Thymus (tissue), 11 donors: ENCODE measurements around the gene BUD31. TPM values are rescaled to one million over a fixed set of nuclear protein-coding genes. Genes with fewer than 3 reads are reported as not detected.
"Not testable (repeated sequence)": the region's sequence is repeated elsewhere in the genome, so short reads cannot be mapped to it uniquely, and the experiment has no call there.

ENCODE experiments used
- DNase-seq, 9 donors: peaks; one replicate each; pipeline ENCODE4 v3.0.0-alpha.2; 2013; ENCODE audit warnings: low spot score in 9 of 9, low read depth in 6 of 9, missing footprints in 1 of 9
- H3K27ac ChIP-seq, 2 donors: one replicate each; pipeline ENCODE4 v1.5.1; 2013; ENCODE audit warnings: control low read depth in 1 of 2, low read depth in 1 of 2, low read length in 1 of 2, mild to moderate bottlenecking in 1 of 2, moderate library complexity in 1 of 2
- H3K27me3 ChIP-seq, 2 donors: one replicate each; pipeline ENCODE4 v1.5.1; 2013; ENCODE audit warnings: low read length in 1 of 2; ENCODE audit not compliant: control insufficient read depth in 2 of 2, insufficient read depth in 1 of 2
- H3K36me3 ChIP-seq, 2 donors: one replicate each; pipeline ENCODE4 v1.5.1; 2013; ENCODE audit warnings: low read length in 1 of 2, mild to moderate bottlenecking in 1 of 2, moderate library complexity in 1 of 2; ENCODE audit not compliant: control insufficient read depth in 2 of 2, insufficient read depth in 2 of 2
- H3K4me1 ChIP-seq, 2 donors: one replicate each; pipeline ENCODE4 v1.5.1; 2013; ENCODE audit warnings: low read length in 2 of 2; ENCODE audit not compliant: control insufficient read depth in 2 of 2, insufficient read depth in 2 of 2
- H3K4me3 ChIP-seq, 2 donors: one replicate each; pipeline ENCODE4 v1.5.1; 2013; ENCODE audit warnings: low read length in 2 of 2, control low read depth in 1 of 2, mild to moderate bottlenecking in 1 of 2
- H3K9me3 ChIP-seq, 2 donors: one replicate each; pipeline ENCODE4 v1.5.1; 2013; ENCODE audit warnings: low read length in 1 of 2, mild to moderate bottlenecking in 1 of 2; ENCODE audit not compliant: control insufficient read depth in 2 of 2, insufficient read depth in 1 of 2
- WGBS: extraction: QIAGEN DNeasy Blood & Tissue Kit; methylation state at CpG from one replicate; pipeline ENCODE4 v1.1.7; 2013; 5-methylcytosine and 5-hydroxymethylcytosine counted together
- polyA plus RNA-seq: library from polyadenylated mRNA; stranded (reverse); fragments of 200-250 nt; gene quantifications from one replicate; pipeline ENCODE4 v1.2.3, GENCODE V29; 2013
- total RNA-seq: library from RNA; stranded (reverse); fragments of 120-200 nt; gene quantifications from one replicate; pipeline ENCODE4 v1.2.4, GENCODE V29; 2013
- donor health status: healthy.

BUD31 gene
- total and polyA plus RNA-seq, 2 donors: 102 to 123 TPM

DNA sequence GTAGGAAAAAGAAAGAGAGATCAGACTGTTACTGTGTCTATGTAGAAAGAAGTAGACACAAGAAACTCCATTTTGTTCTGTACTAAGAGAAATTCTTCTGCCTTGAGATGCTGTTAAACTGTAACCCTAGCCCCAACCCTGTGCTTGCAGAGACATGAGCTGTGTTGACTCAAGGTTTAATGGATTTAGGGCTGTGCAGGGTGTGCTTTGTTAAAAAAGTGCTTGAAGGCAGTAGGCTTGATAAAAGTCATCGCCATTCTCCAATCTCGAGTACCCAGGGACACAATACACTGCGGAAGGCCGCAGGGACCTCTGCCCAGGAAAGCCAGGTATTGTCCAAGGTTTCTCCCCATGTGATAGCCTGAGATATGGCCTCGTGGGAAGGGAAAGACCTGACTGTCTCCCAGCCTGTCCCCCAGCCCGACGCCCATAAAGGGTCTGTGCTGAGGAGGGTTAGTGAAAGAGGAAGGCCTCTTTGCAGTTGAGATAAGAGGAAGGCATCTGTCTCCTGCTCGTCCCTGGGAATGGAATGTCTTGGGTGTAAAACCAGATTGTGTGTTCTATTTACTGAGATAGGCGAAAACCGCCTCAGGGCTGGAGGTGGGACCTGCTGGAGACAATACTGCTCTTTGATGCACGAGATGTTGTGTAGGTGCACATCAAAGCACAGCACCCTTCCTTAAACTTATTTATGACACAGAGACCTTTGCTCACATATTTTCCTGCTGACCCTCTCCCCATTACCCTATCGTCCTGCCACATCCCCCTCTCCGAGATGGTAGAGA lies 23.2 kb downstream of the BUD31 start:
- DNase-seq, H3K27ac ChIP-seq, H3K4me3 ChIP-seq, H3K4me1 ChIP-seq, H3K9me3 ChIP-seq, H3K27me3 ChIP-seq: not testable (repeated sequence)
- H3K36me3 ChIP-seq: peaks cover 28 to 42% of the 10 kb centered on the region in 2 donors
- 96% methylated on average over 13 of the region's 13 CpGs for WGBS

DNA sequence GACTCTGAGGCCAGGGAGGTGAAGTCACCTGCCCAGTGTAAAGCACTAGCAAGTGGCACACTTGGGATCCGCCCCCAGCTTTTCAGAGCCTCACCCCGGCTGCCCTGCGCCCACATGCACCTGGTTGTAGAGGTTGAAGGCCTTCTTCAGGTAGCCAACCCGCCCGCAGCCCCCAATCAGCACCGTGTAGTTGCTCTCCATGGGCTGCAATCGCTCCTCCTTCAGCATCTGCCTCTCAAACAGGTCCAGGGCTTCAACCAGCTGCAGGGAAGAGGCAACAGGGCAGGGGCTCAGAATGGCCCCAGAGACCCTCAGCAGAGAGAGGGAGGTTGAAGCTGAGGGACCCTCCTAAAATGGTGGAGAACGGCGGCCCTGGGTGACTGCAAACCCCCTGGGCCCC lies 24.4 kb downstream of the BUD31 start:
- H3K4me3 ChIP-seq: no peak overlapping the region
- H3K27me3 ChIP-seq: no peaks in the 10 kb centered on the region
- H3K4me1 ChIP-seq: peaks cover 6 to 7% of the 10 kb centered on the region in 2 donors
- 96% methylated on average over 9 of the region's 9 CpGs for WGBS
- H3K27ac ChIP-seq: no peak overlapping the region
- no peaks in the 10 kb centered on the region for H3K9me3 ChIP-seq
- no peak for DNase-seq
- peaks cover 28 to 42% of the 10 kb centered on the region in 2 donors for H3K36me3 ChIP-seq

DNA sequence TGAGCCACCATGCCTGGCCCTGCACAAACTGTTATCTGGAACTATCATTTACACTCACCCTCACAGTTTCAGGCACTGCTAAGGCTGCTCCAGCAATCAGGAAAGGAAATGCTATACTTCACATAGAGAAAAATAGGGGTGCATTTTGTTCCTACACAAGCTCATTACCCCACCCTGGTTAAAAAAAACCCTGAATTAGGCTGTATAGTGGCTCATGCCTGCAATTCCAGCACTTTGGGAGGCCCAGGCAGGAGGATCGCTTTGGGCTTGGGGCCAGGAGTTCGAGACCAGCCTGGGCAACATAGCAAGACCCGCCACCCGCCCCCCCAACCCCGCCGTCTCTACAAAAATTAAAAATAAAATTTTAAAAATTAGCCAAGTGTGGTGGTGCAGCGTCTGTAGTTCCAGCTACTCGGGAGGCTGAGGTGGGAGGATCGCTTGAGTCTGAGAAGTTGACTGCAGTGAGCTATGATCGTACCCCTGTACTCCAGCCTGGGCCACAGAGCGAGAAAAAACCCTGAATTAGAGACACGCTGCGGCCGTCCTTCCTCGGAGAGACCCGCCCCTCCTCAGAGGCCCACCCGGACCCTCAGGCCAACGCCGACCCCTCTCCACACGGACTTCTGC lies 29.3 kb downstream of the BUD31 start:
- H3K27me3 ChIP-seq: no peaks in the 10 kb centered on the region
- H3K4me3 ChIP-seq: peak overlapping the region; percentile 64 to 85
- 25% methylated on average over 20 of the region's 20 CpGs for WGBS

DNA sequence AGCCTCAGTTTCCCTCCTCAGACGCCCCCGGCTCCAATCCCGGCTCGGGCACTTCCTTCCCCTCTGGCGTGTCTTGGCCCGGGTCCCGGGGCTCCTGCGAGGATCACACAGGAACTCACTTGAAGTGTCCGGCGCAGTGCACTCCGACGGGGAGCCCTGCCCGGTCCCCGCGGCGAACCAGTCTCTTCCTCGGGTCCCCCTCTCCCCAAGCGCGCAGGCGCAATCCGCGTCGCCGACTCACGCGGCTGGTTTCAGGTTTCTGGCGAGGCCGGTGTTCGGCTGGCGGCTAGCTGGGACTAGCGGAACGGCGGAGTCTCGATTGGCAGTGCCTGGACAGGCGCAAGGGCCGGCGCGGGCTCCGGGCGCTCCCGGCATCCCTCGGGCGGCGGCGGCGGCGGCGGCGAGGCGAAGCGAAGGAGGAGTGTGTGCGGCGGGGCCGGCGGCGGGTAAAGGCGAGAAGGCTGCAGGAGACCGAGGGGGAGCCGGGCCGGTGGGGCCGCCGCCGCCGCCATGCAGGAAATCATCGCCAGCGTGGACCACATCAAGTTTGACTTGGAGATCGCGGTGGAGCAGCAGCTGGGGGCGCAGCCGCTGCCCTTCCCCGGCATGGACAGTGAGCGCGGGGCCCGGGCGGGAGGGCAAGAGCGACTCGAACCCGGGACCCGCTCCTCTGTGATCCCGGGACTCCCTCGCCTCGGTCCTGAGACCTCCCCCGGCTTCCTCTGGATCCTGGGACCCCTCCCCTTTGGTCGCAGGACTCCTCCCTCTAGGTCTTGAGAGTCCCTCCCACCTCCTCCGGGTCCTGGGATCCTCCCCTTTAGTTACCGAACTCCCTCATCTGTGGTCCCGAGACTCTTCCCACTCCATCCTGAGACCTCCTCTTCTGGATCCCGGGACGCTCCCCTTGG lies 30.1 kb downstream of the BUD31 start, which contains the start of the genes CPSF4 and PTCD1:
Gene CPSF4, plus strand, starts transcription at position 371 of the 908 bp plus-strand sequence. Its CDS starts 140 bp downstream, at position 511.
Gene PTCD1, minus strand, starts transcription at position 226 of the 908 bp plus-strand sequence. CDS start 3,556 bp downstream, outside the sequence.
- WGBS: under 1% methylated on average over 89 of the region's 89 CpGs
- no peaks in the 10 kb centered on the region for H3K27me3 ChIP-seq
- H3K27ac ChIP-seq: peak within 1 kb of the TSS in 1 of 2 donors; percentile 61
- DNase-seq: peak; percentile 45 to 86 (median 61)
- peaks cover 8 to 12% of the 10 kb centered on the region in 2 donors for H3K36me3 ChIP-seq
- peak within 1 kb of the TSS; percentile 64 to 85 for H3K4me3 ChIP-seq
- H3K4me1 ChIP-seq: peaks cover 14 to 18% of the 10 kb centered on the region in 2 donors
- no peaks in the 10 kb centered on the region for H3K9me3 ChIP-seq

More for the DNA sequence above, 29.3 kb downstream of the BUD31 start:
- H3K4me1 ChIP-seq: peaks cover 14 to 18% of the 10 kb centered on the region in 2 donors
- no peak for DNase-seq
- no peaks in the 10 kb centered on the region for H3K9me3 ChIP-seq
- H3K27ac ChIP-seq: peak overlapping the region in 1 of 2 donors; percentile 61
- H3K36me3 ChIP-seq: peaks cover 8 to 11% of the 10 kb centered on the region in 2 donors

DNA sequence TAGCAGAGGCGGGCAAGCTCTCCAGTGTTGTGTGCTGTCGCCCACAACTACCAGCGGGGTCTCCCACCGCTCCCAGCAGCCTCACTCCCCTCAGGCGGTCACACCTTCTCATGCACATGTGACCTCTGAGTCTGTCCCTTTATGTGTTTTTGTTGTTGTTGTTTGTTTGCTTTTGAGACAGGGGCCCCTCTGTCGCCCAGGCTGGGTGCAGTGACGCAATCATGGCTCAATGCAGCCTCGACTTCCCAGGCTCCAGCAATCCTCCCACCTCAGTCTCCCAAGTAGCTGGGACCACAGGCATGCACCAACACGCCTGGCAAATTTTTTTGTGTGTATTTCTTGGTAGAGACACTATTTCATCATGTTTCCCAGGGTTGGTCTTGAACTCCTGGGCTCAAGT lies 31.4 kb downstream of the BUD31 start:
- DNase-seq: no peak
- H3K36me3 ChIP-seq: peaks cover 9 to 11% of the 10 kb centered on the region in 2 donors
- H3K4me1 ChIP-seq: peaks cover 14 to 18% of the 10 kb centered on the region in 2 donors
- no peak overlapping the region for H3K27ac ChIP-seq
- WGBS: 89% methylated on average over 9 of the region's 9 CpGs
- no peaks in the 10 kb centered on the region for H3K9me3 ChIP-seq
- no peak overlapping the region for H3K4me3 ChIP-seq
- H3K27me3 ChIP-seq: no peaks in the 10 kb centered on the region

DNA sequence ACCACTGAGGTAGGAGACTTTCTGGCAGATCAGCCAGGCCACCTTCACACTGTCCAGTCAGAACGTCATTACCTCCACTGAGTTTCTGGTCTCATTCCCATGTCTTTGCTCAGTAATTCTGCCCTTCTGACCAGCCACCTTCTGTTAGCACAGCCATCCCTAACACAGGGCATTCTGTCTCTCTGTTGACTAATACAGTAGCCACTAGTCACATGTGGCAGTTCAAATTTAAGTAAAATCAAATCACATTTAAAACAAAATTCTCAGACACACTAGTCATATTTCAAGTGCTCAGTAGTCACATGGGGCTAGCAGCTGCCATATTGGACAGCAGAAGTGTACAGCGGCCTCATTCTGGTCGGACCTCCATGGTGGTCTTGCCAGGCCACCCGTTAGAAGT lies 37.3 kb downstream of the BUD31 start:
- Histone ChIP-seq H3K27me3 (no peaks in the 10 kb centered on the region), H3K27ac (peak overlapping the region in 1 of 2 donors; percentile 42), H3K36me3 (peaks cover 49 to 53% of the 10 kb centered on the region in 2 donors), H3K9me3 (no peaks in the 10 kb centered on the region), H3K4me3 (no peak overlapping the region), H3K4me1 (no peaks in the 10 kb centered on the region)
- no peak for DNase-seq
- WGBS: 96% methylated on average over 4 of the region's 4 CpGs

DNA sequence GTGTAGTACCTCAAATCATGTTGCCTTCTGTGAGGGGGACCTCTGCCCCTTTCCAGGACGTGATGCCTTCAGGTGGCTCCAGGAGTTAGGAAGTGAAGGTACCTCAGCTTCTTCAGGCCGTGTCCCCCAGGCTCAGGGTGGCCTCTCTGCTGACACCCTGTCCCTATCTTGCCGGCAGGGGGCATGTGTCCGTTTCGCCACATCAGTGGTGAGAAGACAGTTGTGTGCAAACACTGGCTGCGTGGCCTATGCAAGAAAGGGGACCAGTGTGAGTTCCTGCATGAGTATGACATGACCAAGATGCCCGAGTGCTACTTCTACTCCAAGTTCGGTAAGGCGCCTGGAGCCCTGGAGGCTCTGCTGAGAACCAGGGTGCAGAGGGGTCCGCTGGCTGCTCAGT lies 39.2 kb downstream of the BUD31 start:
- Histone ChIP-seq H3K36me3 (peaks cover 64 to 68% of the 10 kb centered on the region in 2 donors), H3K4me3 (no peak overlapping the region), H3K4me1 (no peaks in the 10 kb centered on the region), H3K9me3 (no peaks in the 10 kb centered on the region), H3K27ac (no peak overlapping the region), H3K27me3 (no peaks in the 10 kb centered on the region)
- DNase-seq: no peak
- WGBS: 97% methylated on average over 10 of the region's 10 CpGs

DNA sequence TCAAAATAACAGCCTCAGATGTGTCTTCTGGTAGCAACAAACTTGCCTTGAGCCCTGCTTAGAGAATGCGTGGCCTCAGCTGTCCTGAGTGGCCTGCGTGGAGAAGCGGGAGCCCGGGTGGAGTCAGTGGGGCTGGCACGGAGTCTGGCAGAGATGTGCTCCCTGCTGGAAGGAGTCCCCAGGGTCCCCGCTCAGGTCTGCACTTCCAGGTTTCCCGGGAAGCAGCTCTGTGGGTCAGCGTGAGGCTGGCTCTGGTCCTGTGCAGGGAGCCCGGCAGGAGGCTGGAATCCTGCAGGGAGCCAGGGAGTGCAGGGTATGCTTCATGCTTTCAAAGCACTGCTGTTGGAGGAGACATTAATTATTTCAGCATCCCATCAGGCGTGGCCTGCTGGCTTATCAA lies 40.1 kb downstream of the BUD31 start:
- WGBS: 90% methylated on average over 10 of the region's 10 CpGs

More for the DNA sequence above, 40.1 kb downstream of the BUD31 start:
- no peak for DNase-seq
- Histone ChIP-seq H3K9me3 (no peaks in the 10 kb centered on the region), H3K27me3 (no peaks in the 10 kb centered on the region), H3K4me3 (no peak overlapping the region), H3K27ac (no peak overlapping the region), H3K36me3 (peaks cover 68 to 74% of the 10 kb centered on the region in 2 donors), H3K4me1 (no peaks in the 10 kb centered on the region)
